CD4-positive, alpha-beta T cell treated with Interleukin-12 subunit alpha and Interleukin-12 subunit beta, for 1 hour (primary cell): ENCODE results near the gene AEBP2.
"Not testable (repeated sequence)": the region's sequence is repeated elsewhere in the genome, so short reads cannot be mapped to it uniquely, and the experiment has no call there.

ENCODE experiments used
- DNase-seq: peaks from one replicate; pipeline ENCODE4 v3.0.0-alpha.2; 2020

Gene AEBP2

GRCh38 chr12:19423166-19423930 is 15.9 kb upstream of the AEBP2 start:
- DNase-seq, result no peak

- DNase-seq, result no peak
These were observed 11.0 kb upstream of the AEBP2 start for GRCh38 chr12:19428246-19428645.

GRCh38 chr12:19429491-19429890 is 9.8 kb upstream of the AEBP2 start:
- DNase-seq, result not testable (repeated sequence)

DNA sequence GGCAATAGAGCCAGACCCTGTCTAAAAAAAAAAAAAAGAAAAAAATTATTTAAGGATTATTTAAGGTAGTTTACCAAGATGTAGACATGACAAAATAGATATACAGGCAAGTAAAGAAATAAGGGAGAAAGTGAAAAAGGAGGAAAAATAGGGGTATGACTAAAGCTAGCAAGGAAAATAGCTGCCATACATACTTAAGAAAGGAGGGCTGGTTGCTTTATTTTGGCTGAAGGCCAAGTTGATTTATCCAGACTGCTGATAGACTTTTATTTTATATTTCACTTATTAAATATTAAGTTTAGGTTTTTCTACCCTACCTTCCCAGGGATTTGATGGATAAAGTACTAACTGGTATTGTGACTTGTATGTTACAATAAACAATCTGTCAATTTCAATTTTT is 8.3 kb upstream of the AEBP2 start:
- no peak for DNase-seq

GRCh38 chr12:19431407-19432308 is 7.6 kb upstream of the AEBP2 start:
- DNase-seq, result no peak

- no peak for DNase-seq
These were observed 6.8 kb upstream of the AEBP2 start for GRCh38 chr12:19432309-19433170.

DNA sequence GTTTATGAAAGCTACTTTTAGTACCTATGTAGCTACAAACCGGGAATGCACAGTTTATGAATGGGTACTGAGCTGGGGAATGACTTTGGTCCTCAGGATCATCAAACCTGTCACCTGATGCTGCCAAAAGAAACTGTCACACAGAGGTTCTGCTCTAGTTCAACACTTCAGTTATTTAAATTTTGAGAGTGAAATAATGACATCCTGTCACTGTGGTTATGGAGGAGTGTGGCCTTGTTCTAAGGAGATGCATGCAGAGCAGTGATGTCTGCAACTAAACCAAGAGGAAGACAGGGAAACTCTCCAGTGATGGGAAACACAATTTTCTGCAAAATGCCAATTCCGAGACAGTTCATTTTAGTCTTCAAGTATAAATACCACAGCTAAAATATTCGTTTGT is 4.8 kb upstream of the AEBP2 start:
- no peak for DNase-seq

- DNase-seq, result no peak
These were observed 3.3 kb upstream of the AEBP2 start for GRCh38 chr12:19435831-19436497.

GRCh38 chr12:19436931-19437330 is 2.4 kb upstream of the AEBP2 start:
- DNase-seq, result no peak

GRCh38 chr12:19437996-19438395 is 1.3 kb upstream of the AEBP2 start:
- DNase-seq, result no peak

- peak; percentile 65 for DNase-seq
These were observed 947 bp downstream of the AEBP2 start for GRCh38 chr12:19440019-19440858.

DNA sequence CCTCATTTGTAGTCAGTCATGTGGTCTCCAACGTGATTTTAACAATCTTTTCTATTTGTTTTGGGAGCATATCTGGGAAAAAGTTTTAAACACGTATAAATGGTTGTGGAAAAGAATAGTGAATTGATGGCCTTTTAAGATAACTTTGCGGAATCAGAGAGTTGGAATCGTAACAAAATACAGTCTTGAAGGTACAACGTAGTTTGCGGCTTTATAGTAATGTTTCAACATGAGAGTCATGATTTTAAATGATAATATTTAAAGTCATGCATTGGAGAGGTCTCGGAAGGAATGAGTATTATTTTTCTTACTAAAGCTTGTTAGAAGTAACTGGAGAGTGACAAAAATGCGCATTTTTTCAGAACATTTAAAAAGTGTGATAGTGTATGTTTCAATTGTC is 1.6 kb downstream of the AEBP2 start:
- DNase-seq, result peak; percentile 8

- DNase-seq, result no peak
These were observed 4.3 kb downstream of the AEBP2 start for GRCh38 chr12:19443585-19443984.

- DNase-seq, result no peak
These were observed 4.8 kb downstream of the AEBP2 start for GRCh38 chr12:19444097-19444496.

GRCh38 chr12:19447386-19447785 is 8.1 kb downstream of the AEBP2 start:
- no peak for DNase-seq

DNA sequence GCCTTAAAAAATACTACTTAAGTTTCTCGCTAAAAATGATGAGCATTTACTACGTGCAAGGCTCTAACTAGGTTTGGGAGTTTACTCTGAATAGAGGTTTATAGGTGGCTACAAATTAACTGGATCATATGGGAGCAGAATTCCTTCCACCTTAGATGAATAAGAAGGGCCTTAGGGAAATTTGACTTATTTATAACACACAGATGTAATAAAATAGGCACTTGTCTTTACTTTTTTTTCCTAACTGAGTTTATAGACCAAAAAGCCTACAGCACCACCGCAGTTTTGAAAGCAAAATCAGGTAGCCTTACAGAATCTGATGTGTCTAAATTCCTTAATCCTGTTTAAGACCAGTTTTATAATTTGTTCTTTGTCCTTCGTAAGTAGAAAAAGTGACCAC is 10.5 kb downstream of the AEBP2 start:
- DNase-seq, result no peak

GRCh38 chr12:19450362-19450761 is 11.1 kb downstream of the AEBP2 start:
- DNase-seq, result no peak

GRCh38 chr12:19451196-19451595 is 11.9 kb downstream of the AEBP2 start:
- no peak for DNase-seq

GRCh38 chr12:19453961-19454360 is 14.7 kb downstream of the AEBP2 start:
- DNase-seq, result no peak

DNA sequence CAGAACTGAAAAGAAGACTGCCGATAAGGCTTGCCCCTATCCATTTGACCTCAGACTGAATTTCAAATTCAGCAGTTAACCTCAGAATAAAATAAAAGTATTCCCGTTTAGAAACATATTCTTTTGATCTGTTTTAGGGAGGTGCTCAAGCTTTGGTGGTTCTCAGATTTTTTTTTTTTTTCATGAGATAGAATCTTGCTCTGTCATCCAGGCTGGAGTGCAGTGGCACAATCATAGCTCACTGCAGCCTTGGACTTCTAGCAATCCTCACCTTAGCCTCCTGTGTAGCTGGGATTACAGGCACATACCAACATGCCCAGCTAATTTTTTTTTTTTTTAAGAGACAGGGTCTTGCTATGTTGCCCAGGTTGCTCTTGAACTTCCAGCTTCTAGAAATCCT is 15.5 kb downstream of the AEBP2 start:
- no peak for DNase-seq

DNA sequence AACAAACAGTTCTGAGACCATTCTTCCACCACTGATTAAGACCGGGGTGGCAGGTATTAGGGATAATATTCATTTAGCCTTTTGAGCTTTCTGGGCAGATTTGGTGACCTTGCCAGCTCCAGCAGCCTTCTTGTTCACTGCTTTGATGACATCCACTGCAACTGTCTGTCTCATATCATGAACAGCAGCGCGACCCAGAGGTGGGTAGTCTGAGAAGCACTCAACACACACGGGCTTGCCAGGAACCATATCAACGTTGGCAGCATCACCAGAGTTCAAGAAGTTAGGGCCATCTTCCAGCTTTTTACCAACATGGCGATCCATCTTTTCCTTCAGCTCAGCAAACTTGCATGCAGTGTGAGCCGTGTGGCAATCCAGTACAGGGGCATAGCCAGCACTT is 16.9 kb downstream of the AEBP2 start:
- DNase-seq, result no peak

DNA sequence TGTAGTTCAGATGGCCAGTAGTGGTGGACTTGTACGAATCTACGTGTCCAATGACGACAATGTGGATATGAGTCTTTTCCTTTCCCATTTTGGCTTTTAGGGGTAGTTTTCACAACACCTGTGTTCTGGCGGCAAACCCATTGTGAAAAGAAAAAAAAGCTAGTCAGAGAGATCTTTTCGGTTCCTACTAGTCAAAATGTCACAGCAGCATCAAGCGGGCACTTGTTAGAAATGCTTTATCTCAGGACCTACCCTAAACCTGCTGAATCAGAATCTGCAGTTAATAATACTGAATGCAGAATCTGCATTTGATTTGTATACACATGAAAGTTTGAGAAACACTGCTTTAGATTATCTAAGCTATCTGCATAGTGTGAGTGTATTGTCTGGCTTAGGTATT is 18.3 kb downstream of the AEBP2 start:
- no peak for DNase-seq
